ENCODE results near the gene FRY.

Gene FRY

GRCh38 chr13:32176696-32177095 is 145.1 kb downstream of the FRY start:
- TF ChIP-seq FOXK2 (IDR thresholded peaks at IDR 0.05) (no peak), HDGF (IDR thresholded peaks at IDR 0.05; ENCODE audit: borderline replicate concordance) (no peak), ARNT (IDR thresholded peaks at IDR 0.05) (no peak), LEF1 (IDR thresholded peaks at IDR 0.05; ENCODE audit: borderline replicate concordance) (no peak), FOXM1 (IDR thresholded peaks at IDR 0.05; ENCODE audit: borderline replicate concordance) (no peak), NFRKB (IDR thresholded peaks at IDR 0.05) (no peak), ELF4 (IDR thresholded peaks at IDR 0.05) (no peak), TARDBP (IDR thresholded peaks at IDR 0.05) (no peak)
- TF ChIP-seq, protein P1, sequence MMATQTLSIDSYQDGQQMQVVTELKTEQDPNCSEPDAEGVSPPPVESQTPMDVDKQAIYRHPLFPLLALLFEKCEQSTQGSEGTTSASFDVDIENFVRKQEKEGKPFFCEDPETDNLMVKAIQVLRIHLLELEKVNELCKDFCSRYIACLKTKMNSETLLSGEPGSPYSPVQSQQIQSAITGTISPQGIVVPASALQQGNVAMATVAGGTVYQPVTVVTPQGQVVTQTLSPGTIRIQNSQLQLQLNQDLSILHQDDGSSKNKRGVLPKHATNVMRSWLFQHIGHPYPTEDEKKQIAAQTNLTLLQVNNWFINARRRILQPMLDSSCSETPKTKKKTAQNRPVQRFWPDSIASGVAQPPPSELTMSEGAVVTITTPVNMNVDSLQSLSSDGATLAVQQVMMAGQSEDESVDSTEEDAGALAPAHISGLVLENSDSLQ (IDR thresholded peaks at IDR 0.05), result no peak
- no peak for DNase-seq (ENCODE audit: extremely low spot score)
- POLR2A ChIA-PET, result interaction anchor here (0.8 kb wide), 1 partner anchor 138 kb away, joined by 4 read pairs; the partner anchor contains the start of genes BRCA2 and ZAR1L
- CTCF ChIA-PET, result interaction anchor here (1.0 kb wide), 1 partner anchor 12 kb away, joined by 4 read pairs; no protein-coding TSS in a partner anchor

GRCh38 chr13:32178763-32179162 is 147.2 kb downstream of the FRY start:
- ChIA-PET CTCF (no interaction called here), POLR2A (no interaction called here)
- no peak for TF ChIP-seq ZNF384 (IDR thresholded peaks at IDR 0.05)
- TF ChIP-seq LEF1 (IDR thresholded peaks at IDR 0.05; ENCODE audit: borderline replicate concordance), result no peak
- no peak for TF ChIP-seq FOXA1 (IDR thresholded peaks at IDR 0.05)
- TF ChIP-seq SP1 (IDR thresholded peaks at IDR 0.05), result no peak
- TF ChIP-seq HDGF (IDR thresholded peaks at IDR 0.05; ENCODE audit: borderline replicate concordance), result no peak
- TF ChIP-seq, protein P1 (IDR thresholded peaks at IDR 0.05), result no peak
- no peak for TF ChIP-seq BHLHE40 (IDR thresholded peaks at IDR 0.05; ENCODE audit: borderline replicate concordance)
- no peak for TF ChIP-seq FOXM1 (IDR thresholded peaks at IDR 0.05; ENCODE audit: borderline replicate concordance)
- no peak for TF ChIP-seq NFRKB (IDR thresholded peaks at IDR 0.05)
- no peak for TF ChIP-seq ELF4 (IDR thresholded peaks at IDR 0.05)
- TF ChIP-seq FOXK2 (IDR thresholded peaks at IDR 0.05), result no peak
- no peak for TF ChIP-seq SUZ12 (IDR thresholded peaks at IDR 0.05)
- TF ChIP-seq TARDBP (IDR thresholded peaks at IDR 0.05), result no peak
- no peak for TF ChIP-seq L3MBTL2 (conservative IDR thresholded peaks at IDR 0.05)
- no peak for TF ChIP-seq CTBP1 (IDR thresholded peaks at IDR 0.05; ENCODE audit: borderline replicate concordance)
- no peak for TF ChIP-seq ARNT (IDR thresholded peaks at IDR 0.05)
- DNase-seq (ENCODE audit: extremely low spot score), result no peak

DNA sequence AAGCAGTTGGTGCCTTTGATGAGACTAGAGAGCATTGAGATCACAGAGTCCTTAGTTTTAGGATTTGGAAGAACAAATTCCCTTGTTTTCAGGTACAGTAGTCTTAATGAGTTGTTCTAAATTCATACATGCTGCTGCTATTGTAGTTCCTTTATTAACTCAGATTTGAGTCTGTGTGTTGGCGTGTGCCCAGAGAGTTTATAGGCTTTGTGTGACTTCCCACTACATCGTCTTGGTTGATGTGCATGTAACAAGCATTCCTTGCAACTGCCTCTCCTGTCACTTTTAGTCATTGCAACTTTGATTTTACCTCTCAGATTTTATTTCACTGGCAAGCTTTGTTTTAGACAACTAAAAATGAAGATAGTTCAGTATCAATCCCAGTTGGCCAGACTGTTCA is 148.1 kb downstream of the FRY start:
- TF ChIP-seq FOXA1 (IDR thresholded peaks at IDR 0.05) (no peak), ARNT (IDR thresholded peaks at IDR 0.05) (no peak), ZNF384 (IDR thresholded peaks at IDR 0.05) (no peak), CTBP1 (IDR thresholded peaks at IDR 0.05; ENCODE audit: borderline replicate concordance) (no peak), SP1 (IDR thresholded peaks at IDR 0.05) (no peak), NFRKB (IDR thresholded peaks at IDR 0.05) (no peak), SUZ12 (IDR thresholded peaks at IDR 0.05) (no peak), TARDBP (IDR thresholded peaks at IDR 0.05) (no peak), ELF4 (IDR thresholded peaks at IDR 0.05) (no peak), BHLHE40 (IDR thresholded peaks at IDR 0.05; ENCODE audit: borderline replicate concordance) (no peak), FOXK2 (IDR thresholded peaks at IDR 0.05) (no peak), L3MBTL2 (conservative IDR thresholded peaks at IDR 0.05) (no peak), FOXM1 (IDR thresholded peaks at IDR 0.05; ENCODE audit: borderline replicate concordance) (no peak)
- TF ChIP-seq, protein P1 (IDR thresholded peaks at IDR 0.05), result no peak
- DNase-seq (ENCODE audit: extremely low spot score), result no peak
- ChIA-PET CTCF (interaction anchor here (0.6 kb wide), 1 partner anchor 670 kb away, joined by 3 read pairs; no protein-coding TSS in a partner anchor), POLR2A (no interaction called here)

- no peak for DNase-seq (ENCODE audit: extremely low spot score)
- ChIA-PET CTCF (no interaction called here), POLR2A (no interaction called here)
These were observed 156.1 kb downstream of the FRY start for GRCh38 chr13:32187651-32188050.

DNA sequence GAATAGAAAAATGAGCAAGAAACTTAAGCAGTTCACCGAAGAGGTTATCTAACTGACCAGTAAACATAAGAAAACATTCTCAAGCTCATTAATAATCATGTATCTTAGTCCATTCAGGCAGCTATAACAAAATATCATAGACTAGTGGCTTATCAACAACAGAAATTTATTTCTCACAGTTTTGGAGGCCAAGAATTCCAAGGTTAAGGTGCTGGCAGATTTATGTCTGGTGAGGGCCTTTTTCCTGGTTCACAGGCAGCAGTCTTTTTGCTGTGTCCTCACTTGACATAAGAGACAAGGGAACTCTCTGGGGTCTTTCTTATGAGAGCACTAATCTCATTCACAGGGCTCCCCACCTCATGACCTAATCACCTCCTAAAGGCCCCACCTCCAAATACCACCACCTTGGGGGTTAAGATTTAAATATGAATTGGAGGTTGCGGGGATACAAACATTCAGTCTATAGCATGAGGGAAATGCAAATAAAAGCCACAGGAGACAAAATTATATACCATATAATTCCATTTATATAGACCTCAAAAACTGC is 160.0 kb downstream of the FRY start:
- CTCF ChIA-PET, result interaction anchor here (0.6 kb wide), 1 partner anchor 495 kb away, joined by 5 read pairs; no protein-coding TSS in a partner anchor
- POLR2A ChIA-PET, result no interaction called here
- no peak for TF ChIP-seq HDGF (IDR thresholded peaks at IDR 0.05; ENCODE audit: borderline replicate concordance)
- no peak for TF ChIP-seq CTBP1 (IDR thresholded peaks at IDR 0.05; ENCODE audit: borderline replicate concordance)
- TF ChIP-seq SUZ12 (IDR thresholded peaks at IDR 0.05), result no peak
- no peak for TF ChIP-seq L3MBTL2 (conservative IDR thresholded peaks at IDR 0.05)
- TF ChIP-seq ZNF384 (IDR thresholded peaks at IDR 0.05), result no peak
- TF ChIP-seq NFRKB (IDR thresholded peaks at IDR 0.05), result no peak
- no peak for TF ChIP-seq FOXM1 (IDR thresholded peaks at IDR 0.05; ENCODE audit: borderline replicate concordance)
- TF ChIP-seq FOXK2 (IDR thresholded peaks at IDR 0.05), result no peak
- no peak for TF ChIP-seq ARNT (IDR thresholded peaks at IDR 0.05)
- TF ChIP-seq TARDBP (IDR thresholded peaks at IDR 0.05), result no peak
- TF ChIP-seq ELF4 (IDR thresholded peaks at IDR 0.05), result no peak
- DNase-seq (ENCODE audit: extremely low spot score), result no peak

More at GRCh38 chr13:32187651-32188050, 156.1 kb downstream of the FRY start:
- TF ChIP-seq BHLHE40 (IDR thresholded peaks at IDR 0.05; ENCODE audit: borderline replicate concordance), result no peak
- TF ChIP-seq LEF1 (IDR thresholded peaks at IDR 0.05; ENCODE audit: borderline replicate concordance), result no peak
- TF ChIP-seq CTBP1 (IDR thresholded peaks at IDR 0.05; ENCODE audit: borderline replicate concordance), result no peak
- TF ChIP-seq FOXA1 (IDR thresholded peaks at IDR 0.05), result no peak
- no peak for TF ChIP-seq NFRKB (IDR thresholded peaks at IDR 0.05)
- TF ChIP-seq FOXK2 (IDR thresholded peaks at IDR 0.05), result no peak
- no peak for TF ChIP-seq ZNF384 (IDR thresholded peaks at IDR 0.05)
- TF ChIP-seq HDGF (IDR thresholded peaks at IDR 0.05; ENCODE audit: borderline replicate concordance), result no peak
- TF ChIP-seq L3MBTL2 (conservative IDR thresholded peaks at IDR 0.05), result no peak
- no peak for TF ChIP-seq FOXM1 (IDR thresholded peaks at IDR 0.05; ENCODE audit: borderline replicate concordance)
- TF ChIP-seq SUZ12 (IDR thresholded peaks at IDR 0.05), result no peak
- TF ChIP-seq, protein P1 (IDR thresholded peaks at IDR 0.05), result no peak
- TF ChIP-seq TARDBP (IDR thresholded peaks at IDR 0.05), result no peak
- no peak for TF ChIP-seq ELF4 (IDR thresholded peaks at IDR 0.05)
- TF ChIP-seq SP1 (IDR thresholded peaks at IDR 0.05), result no peak
- TF ChIP-seq ARNT (IDR thresholded peaks at IDR 0.05), result no peak
